Activated CD4-positive, CD25-positive, alpha-beta regulatory T cell treated with anti-CD3 and anti-CD28 coated beads, Interleukin-2, amount 50 U/mL, for 16 hours (primary cell): ENCODE data around the gene OGDH.

ENCODE experiments used
- DNase-seq: peaks from one replicate; pipeline ENCODE4 v3.0.0-alpha.2; 2020; ENCODE audit warnings: low read depth, low spot score

The OGDH gene

DNA sequence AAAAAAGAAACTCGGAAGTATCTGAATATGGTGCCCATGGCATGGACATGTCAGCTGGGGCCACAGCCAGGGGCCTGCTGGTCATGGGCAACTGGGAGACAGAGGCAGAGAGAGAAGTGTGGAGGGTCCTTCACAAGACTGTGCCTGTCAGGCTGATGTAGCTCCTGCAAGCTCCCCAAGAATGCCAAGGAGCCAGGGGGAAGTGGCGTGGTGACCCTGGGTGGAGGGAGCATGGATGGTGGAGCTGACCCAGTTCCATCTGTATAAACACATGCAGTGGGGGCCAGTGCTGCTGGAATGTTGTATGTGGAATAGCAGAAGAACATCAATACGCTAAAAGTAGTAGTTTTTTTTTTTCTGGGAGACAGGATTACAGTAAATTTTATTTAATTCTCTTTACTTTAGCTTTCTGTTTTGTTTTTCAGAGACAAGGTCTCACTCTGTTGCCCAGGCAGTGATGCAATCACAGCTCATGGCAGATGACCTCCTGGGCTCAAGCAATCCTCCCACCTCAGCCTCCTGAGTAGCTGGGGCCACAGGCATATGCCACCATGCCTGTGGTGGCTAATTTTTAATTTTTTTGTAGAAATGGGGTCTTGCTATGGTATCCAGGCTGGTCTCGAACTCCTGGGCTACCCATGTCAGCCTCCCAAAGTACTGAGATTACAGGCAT is 131.8 kb downstream of the OGDH start:
- DNase-seq = no peak

DNA sequence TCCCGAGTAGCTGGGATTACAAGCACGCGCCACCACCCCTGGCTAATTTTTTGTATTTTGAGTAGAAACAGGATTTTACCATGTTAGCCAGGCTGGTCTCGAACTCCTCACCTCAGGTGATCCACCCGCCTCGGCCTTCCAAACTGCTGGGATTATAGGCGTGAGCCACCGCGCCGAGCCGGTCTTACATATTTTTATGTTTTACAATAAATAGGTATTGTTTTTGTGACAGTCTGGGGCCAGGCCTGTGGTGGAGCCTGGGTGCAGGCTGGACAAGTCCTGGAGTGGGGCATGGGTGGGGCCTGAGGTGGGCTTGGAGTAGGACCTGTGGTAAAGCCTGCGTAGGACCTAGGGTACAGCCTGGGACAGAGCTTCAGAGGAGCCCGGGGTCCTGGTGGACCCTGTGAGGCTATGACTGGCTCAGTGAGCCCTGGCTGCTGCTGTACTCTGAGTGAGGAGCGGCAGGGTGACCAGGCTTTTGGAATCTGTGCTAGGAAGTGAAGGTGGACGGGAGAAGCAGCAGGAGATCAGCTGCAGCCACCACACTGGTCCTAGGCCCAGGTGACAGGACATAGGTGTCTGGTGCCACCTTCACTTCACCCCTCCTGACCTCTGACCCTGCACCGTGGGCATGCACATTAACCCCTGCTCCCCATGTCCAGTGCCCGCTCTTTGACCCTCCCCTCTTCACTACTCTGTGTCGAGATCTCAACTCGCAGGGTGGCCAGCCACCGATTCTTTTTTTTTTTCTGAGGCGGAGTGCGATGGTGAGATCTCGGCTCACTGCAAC is 132.6 kb downstream of the OGDH start:
- no peak for DNase-seq

DNA sequence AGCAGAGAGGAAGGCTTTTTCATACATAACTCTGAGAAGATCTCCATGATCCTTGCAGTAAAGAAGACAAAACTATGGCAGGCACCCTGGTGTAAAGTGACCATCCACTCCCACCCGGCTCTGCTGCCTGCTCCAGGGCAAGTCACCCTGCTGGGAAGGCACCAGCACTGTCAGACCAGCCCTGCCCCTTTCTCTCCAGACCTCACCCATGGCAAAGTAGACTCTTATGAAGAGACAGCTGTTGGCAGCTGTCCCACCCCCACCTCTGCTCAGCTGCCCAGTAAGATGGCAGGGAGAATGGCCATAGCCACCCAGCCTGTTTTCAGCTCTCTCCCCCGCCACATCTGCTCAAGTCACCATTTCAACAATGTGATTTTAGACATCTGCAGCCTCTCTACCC is 133.6 kb downstream of the OGDH start:
- DNase-seq = no peak

DNA sequence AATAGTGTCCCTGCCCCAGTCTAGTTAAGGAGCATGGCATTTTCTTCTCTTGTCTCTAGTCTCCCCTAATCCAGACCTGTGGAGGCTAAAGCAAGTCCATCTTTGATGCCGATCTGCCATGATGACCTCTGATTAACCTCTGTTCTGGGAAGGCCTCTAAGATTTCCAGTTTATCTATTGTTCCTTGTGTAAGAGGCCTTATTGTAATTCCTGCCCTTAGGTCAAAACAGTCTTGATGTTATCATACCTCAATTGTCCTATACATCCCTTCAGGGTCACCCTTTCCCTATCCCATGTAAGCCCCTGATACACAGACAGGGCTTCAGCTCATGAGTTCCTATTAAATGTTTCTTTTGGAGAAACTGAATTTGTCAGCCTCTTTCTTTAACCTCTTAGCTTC is 137.3 kb downstream of the OGDH start:
- no peak for DNase-seq

DNA sequence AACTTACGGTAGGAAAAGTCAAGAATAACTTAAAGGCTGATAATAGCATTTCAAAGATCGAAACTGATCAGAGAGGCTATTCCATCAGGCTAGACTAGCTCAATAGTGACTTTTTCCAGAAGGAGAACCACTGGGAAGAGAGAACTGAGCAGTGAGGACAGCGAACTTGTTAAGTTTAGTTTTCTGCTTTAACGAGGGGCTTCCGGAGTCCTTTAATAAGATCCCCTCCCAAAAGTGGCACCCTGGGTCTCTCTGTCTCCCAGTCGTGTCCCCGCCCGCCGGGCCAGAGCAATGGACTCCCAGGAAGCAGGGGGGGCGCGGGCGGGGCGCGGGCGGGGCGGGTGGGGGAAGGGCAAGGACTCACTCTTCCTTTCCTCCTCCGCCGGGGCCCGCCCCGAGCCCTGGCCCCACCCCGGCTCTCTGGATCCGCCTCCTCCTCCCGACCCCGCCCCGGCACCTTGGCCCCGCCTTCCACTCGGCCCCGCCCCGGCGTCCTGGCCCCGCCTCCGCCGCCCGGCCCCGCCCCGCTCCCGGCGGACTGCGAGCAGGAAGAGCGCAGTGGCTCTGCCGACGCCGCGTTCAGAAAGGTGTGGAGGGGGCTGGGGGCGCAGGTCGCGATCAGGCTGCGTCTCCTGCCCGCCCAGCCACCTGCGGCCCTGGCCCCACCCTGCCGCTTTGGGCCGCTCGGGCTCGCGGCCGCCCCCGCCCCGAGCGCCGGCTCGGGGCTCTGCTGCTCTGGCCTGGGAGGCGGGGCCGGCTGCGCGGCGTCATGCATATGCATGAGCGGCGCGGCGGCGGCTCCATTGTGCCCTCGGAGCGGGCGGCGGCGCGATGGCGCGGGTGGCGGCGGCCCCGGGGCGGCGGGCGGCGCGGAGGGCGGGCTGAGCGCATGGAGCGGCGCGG is 141.9 kb downstream of the OGDH start, which contains the start of gene ZMIZ2:
Gene ZMIZ2, plus strand, starts transcription at position 803 of the 903 bp plus-strand sequence. CDS start 7,403 bp downstream, outside the sequence.
- peak; percentile 85 for DNase-seq

DNA sequence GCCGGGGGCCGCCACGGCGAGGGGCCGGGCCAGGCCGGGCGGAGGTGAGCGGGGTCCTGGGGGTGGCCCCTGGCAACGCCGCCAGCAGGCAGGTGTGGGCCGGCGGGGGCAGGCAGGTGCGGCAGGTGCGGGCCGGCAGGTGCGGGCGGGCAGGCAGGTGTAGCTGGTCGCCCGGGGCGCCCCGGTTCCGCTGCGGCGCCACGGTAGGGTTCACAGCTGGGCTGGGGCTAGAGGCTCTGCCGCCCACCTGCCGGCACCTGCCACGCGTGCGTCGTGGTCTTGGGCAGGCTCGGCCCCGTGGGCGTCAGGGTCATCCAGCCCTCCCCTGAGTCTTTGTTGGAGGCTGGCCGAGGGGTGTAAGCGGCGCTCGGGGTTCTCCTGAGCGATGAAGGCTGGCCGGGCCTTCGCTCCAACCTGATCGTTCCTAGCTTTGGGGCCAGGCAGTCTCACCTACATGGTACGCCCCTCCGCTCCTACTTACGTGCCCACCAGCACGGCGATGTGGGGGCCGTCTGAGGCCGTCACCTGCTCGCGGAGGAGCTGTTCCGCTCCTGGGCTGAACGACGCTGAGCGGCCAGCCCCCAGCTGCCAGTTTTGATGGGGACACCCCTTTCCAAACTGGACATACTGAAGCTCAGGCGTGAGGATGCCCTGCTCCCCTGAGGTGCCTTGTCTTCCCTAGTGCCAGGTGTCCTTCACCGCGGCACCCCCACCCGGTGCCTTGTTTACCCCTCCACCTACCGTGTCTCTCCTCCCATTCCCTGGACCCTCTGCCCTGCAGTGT is 142.7 kb downstream of the OGDH start:
- DNase-seq = no peak

DNA sequence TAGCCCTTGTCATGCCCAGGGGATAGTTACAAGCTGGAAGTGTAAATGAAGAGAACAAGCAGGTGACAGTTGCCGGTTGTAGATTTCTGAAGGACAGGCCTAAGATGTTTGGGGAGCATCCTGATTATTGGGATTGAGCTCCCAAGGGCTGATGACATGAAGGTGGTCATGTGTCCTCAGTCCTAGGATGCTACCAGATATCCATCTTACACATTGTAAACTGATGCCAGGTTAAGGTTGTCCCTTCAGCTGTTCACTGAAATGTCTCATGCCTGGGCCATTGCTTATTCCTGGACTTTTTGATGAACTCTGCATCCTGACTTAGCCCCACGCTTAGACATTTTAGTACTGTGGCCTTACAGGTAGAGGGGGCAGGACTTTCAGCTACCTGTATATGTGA is 143.6 kb downstream of the OGDH start:
- no peak for DNase-seq

DNA sequence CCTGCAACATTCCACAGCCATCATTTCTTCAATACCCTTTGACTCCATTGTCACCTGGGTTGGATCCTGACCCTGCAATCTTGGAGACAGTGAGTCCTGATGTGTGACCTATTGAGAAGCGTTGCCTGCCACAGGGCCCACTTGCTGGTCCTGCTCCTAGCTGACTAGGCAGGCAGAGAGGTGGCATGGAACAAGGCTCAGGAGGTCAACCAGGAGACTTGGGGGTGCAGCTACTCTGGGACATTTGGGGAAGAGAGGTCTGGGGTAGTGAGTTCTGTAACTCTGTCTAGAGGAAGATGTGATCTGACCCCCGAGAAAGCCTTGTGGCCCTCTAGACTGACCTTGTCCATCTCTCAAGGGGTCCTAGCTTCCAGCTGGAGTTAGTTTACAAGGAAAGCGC is 144.0 kb downstream of the OGDH start:
- DNase-seq = no peak

DNA sequence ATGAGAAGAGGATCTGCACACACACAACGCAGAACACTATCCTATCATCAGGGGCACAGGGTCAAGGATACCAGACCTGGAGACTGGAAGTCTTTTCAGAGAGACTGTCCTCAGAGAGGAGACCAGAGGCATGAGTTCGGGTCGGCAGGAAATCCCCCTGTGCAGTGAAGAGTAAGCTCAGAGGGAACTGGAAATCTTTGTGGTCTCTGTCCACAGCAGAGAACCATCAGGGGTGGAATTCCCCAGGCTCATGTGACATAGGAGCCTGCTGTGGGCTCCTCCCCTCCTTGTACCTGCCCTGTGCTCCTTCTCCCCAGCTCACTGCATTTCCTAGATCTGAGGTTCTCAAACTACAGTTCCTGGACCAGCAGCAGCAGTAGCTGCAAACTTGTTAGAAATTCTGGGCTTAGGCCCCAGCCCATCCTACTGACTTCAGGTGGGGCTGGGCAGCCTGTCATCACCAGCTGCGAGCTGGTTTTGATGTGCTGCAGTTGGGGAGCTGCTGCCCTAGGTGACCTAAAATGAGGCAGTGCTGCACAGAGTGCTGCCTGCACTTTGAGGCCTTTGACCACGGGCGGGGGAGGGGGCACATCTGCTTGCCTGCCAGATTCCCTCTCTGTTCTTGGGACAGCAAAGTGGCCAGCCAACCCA is 144.6 kb downstream of the OGDH start:
- peak; percentile 18 for DNase-seq

DNA sequence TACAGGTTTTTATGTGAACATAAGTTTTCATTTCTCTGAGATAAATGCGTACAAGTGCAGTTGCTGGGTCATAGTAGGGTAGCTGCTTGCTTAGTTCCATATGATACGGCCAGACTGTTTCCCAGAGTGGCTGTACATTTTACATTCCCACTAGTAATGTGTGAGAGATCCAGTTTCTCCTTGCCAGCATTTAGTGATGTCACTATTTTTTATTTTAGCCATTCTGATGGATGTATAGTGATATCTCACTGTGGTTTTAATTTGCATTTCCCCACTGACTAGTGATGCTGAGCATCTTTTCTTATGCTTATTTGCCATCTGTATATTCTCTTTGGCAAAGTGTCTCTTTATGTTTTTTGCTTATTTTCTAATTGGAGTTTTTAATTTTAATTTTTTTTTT is 146.4 kb downstream of the OGDH start:
- DNase-seq = no peak

DNA sequence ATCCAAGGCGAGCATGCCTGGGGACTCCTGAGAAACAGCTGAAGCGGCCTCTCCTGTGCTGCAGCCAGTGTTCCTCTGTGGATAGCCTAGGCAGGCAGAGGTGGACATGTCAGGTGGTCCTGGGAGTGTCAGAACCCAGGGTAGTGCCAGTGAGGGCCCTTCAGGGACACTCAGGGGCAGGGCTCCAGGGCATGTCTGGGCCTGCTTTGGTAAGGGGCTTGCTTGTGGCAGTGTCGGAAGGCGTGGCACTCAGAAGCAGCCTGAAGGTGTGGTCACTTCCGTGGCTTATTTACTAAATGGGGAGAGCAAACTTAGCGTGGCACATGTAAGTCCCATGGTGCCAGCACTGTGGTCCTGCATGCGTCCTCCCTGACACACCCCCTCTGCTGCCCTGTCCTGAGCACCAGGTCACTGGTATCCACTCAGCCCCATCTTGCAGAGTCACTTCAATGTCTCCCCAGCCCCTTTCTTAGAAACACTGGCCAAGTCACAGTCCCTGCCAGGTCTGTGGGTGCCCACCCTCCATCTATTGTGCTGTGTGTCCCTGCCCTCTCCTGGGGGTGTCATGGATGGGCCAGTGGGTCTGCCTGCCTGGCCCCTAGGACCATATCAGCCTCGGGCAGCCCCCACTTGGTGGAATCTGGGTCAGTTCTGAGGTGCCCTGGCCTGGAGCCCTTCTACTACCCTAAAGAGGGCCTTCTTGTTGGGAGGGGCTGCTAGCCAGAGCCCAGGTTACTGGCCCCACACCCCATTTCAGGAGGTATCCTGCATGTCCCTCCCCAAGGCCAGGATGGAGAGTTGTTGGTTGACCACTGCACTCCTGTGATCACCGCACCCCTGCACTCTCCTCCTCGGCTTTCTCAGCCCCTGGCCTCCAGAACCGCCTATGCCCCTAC is 148.6 kb downstream of the OGDH start:
- DNase-seq = no peak

DNA sequence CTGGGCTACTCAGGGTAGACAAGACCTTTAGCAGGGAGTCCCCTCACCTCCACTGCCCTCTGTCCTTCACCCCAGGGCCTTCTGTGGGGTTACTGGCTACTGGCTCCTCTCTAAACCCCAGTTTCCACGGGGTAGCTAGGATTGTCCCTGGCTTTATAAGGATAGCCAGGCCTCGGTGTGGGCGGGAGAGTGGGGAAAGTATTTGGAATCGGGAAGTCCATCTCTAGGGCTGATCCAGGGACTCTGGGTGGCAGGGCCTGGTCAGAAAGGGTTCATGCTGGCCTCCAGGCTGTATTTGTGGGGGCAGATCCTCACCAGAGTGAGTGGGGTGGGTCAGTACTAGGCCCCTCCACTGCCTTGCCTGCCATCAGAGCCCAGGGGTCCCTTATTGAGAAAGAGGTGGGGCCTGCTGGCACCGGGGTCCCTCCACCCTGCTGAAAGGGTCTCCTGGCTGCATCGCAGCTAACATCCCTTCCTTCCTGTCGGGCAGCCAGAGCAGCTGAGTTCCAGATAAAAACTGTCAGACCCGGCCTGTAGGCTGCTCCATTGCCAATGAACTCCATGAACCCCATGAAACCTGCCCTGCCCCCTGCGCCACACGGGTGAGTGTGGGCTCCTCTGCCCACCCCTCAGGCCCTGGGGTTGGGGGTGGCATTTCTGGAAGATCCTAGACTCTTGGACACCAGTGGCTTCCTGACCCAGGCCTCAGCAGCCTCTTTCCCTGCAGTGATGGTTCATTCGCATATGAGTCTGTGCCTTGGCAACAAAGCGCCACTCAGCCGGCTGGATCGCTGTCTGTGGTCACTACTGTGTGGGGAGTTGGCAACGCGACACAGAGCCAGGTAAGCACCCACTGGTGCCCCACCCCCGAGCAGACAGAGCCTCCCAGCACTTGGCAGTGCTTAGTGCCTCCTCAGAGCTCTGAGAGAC is 149.5 kb downstream of the OGDH start:
- no peak for DNase-seq

DNA sequence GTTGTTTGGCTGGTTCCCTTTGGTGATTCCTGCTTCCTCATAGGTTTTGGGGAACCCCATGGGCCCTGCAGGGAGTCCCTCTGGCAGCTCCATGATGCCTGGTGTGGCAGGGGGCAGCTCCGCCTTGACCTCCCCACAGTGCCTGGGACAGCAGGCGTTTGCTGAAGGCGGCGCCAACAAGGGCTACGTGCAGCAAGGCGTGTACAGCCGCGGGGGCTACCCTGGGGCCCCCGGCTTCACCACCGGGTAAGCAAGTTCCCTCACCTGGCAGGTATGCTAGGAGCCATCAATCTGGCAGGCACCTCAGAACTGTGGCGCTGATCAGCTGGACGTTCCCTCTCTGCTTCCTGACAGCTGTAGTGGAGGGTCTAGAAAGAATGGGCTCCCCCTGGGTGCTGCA is 150.5 kb downstream of the OGDH start:
- DNase-seq = no peak

DNA sequence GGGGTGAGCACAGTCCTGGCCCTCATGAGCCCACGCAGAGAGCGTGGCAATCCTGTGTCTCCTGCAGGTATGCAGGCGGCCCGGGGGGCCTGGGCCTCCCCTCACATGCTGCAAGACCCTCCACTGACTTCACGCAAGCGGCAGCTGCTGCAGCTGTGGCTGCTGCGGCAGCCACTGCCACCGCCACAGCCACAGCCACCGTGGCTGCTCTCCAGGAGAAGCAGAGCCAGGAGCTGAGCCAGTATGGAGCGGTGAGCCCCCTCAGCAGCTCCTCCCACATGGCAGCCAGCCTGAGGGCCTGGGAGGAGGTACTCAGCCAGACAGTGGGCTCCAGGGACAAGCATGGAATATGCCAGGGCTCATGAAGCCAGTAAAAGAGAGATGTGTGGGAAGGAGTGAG is 150.9 kb downstream of the OGDH start:
- no peak for DNase-seq

DNA sequence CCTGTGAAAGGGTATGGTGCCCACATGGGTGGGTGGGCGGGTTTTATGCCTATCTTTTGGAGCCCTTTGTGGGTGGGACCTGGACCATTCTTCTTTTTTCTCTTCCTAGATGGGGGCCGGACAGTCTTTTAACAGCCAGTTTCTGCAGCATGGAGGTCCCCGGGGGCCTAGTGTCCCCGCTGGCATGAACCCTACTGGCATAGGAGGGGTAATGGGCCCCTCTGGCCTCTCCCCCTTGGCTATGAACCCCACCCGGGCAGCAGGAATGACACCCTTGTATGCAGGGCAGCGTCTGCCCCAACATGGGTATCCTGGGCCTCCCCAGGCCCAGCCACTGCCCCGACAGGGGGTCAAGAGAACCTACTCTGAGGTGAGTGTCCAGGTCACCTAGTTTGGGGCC is 151.3 kb downstream of the OGDH start:
- no peak for DNase-seq
